Panc1 (cell line): Measurements from ENCODE around the gene PLEKHG2. TPM values are rescaled to one million over a fixed set of nuclear protein-coding genes. Genes with fewer than 3 reads are reported as not detected.
A peak's percentile ranks its signal among the peaks of the same experiment; 100 is the strongest.

ENCODE experiments used
- ATAC-seq: fragments of 200-7000 bp; cut with Tn5 transposase; 2 replicates; pipeline ENCODE4 v1.9.1; 2020; ENCODE audit warnings: mild to moderate bottlenecking, moderate library complexity
- BruUV-seq: library from RNA; stranded (reverse); fragments of 400-500 nt; replicated peaks from 2 replicates; lab custom pipeline; 2021; lab: Mats Ljungman, UMichigan
- CTCF ChIA-PET: fragments of 300-600 bp; sonication (Branson Sonifier 250); formaldehyde crosslinking; loops from one replicate; lab custom pipeline; 2022; ENCODE audit warnings: antibody characterized with exemption; lab: Charles Lee
- POLR2A ChIA-PET: fragments of 300-600 bp; sonication (Branson Sonifier 250); formaldehyde crosslinking; loops from one replicate; lab custom pipeline; 2022; ENCODE audit warnings: antibody characterized with exemption; lab: Charles Lee
- DNase-seq: peaks from one replicate; pipeline ENCODE4 v3.0.0-alpha.2; 2010; ENCODE audit warnings: low read depth, low spot score
- H3K27ac ChIP-seq: 2 replicates; pipeline ENCODE4 v1.5.1; 2011; ENCODE audit warnings: mild to moderate bottlenecking, low read length, inconsistent platforms
- H3K27me3 ChIP-seq: fragments of 200-500 bp; sonication (Bioruptor generic); 2 replicates; pipeline ENCODE4 v1.6.0; 2014; ENCODE audit warnings: low read length, inconsistent platforms; ENCODE audit not compliant: control insufficient read depth, insufficient read depth
- H3K36me3 ChIP-seq: fragments of 200-500 bp; sonication (Bioruptor generic); 2 replicates; pipeline ENCODE4 v1.5.1; 2014; ENCODE audit warnings: inconsistent platforms, mild to moderate bottlenecking, low read length, moderate library complexity; ENCODE audit not compliant: control insufficient read depth, insufficient read depth
- H3K4me1 ChIP-seq: 2 replicates; pipeline ENCODE4 v1.5.1; 2011; ENCODE audit warnings: inconsistent platforms, mild to moderate bottlenecking, low read length, moderate library complexity; ENCODE audit not compliant: control insufficient read depth, insufficient read depth
- H3K4me3 ChIP-seq, 2 experiments: 2 replicates each; pipeline ENCODE4 v1.5.1; 2011 to 2012; ENCODE audit warnings: low read depth in 2 of 2, low read length in 2 of 2, mild to moderate bottlenecking in 2 of 2, inconsistent platforms in 1 of 2, moderate library complexity in 1 of 2
- H3K9me3 ChIP-seq: fragments of 200-500 bp; sonication (Bioruptor generic); 2 replicates; pipeline ENCODE4 v1.5.1; 2014; ENCODE audit warnings: low read depth, mild to moderate bottlenecking, inconsistent platforms, low read length, moderate library complexity; ENCODE audit not compliant: control insufficient read depth, insufficient read depth
- POLR2AphosphoS5 ChIP-seq: IDR thresholded peaks from 2 replicates; pipeline ENCODE4 v1.6.1; 2012; ENCODE audit warnings: mild to moderate bottlenecking, low read depth, low read length, moderate library complexity
- REST ChIP-seq, 2 experiments: IDR thresholded peaks; 2 replicates each; pipeline ENCODE4 v1.6.1; 2011 to 2012; ENCODE audit warnings: low read depth in 2 of 2, control low read depth in 1 of 2, low read length in 1 of 2, mild to moderate bottlenecking in 1 of 2, moderate library complexity in 1 of 2; ENCODE audit not compliant: insufficient read depth in 1 of 2
- SIN3A ChIP-seq: IDR thresholded peaks from 2 replicates; pipeline ENCODE4 v1.6.1; 2012; ENCODE audit warnings: low read depth, mild to moderate bottlenecking, low read length, moderate library complexity, borderline replicate concordance; ENCODE audit not compliant: insufficient read depth
- TCF7L2 ChIP-seq: IDR thresholded peaks from 2 replicates; pipeline ENCODE4 v1.6.1; 2011; ENCODE audit warnings: mild to moderate bottlenecking, low read depth, low read length, inconsistent platforms
- in situ Hi-C: cut with HindIII; loops from 2 replicates; pipeline ENCODE4 v1.10.0; 2016; ENCODE audit warnings: low sequenced_read_pairs, low pct_unique_long_range_greater_than_20kb
- intact Hi-C: fragments of 100-400 bp; cut with micrococcal nuclease; formaldehyde crosslinking; loops from one replicate; pipeline ENCODE4 v1.10.0; 2022; ENCODE audit not compliant: unreplicated experiment
- total RNA-seq: library from RNA; stranded (reverse); gene quantifications from one replicate; pipeline ENCODE4 v1.2.1, GENCODE V29; 2021; ENCODE audit not compliant: unreplicated experiment
- TF ChIP-seq, protein P1 (sequence below): fragments of 450-650 bp; IDR thresholded peaks from 2 replicates; pipeline ENCODE4 v1.5.1; 2017; ENCODE audit warnings: mild to moderate bottlenecking

PLEKHG2 gene
- total RNA-seq, 1 experiment from 2014 or later = 1,988 TPM

- ATAC-seq = no peak
- H3K4me1 ChIP-seq = peaks cover 24% of the 10 kb centered on the region
- in situ Hi-C loops = no loop called here
- no TSS peak for BruUV-seq
- intact Hi-C loops = loop anchor here (10.0 kb wide), 1 partner anchor 444 kb away; the partner anchor contains the start of gene FBXO17
- peaks cover 67% of the 10 kb centered on the region for H3K36me3 ChIP-seq
- no peak overlapping the region for H3K27ac ChIP-seq
- DNase-seq = peak; percentile 64
- ChIA-PET CTCF (interaction anchor here (0.5 to 2.9 kb wide), 5 partner anchors 9 to 74 kb away, joined by 3 to 19 read pairs (median 9); partner anchors contain the start of gene RPS16), POLR2A (interaction anchor here (0.6 to 8.9 kb wide), 10 partner anchors 9 to 1753 kb away, joined by 3 to 230 read pairs (median 5); partner anchors contain the start of genes RPS16 and SUPT5H)
- no peak overlapping the region for H3K4me3 ChIP-seq
- no peak for TF ChIP-seq SIN3A
- no peak for TF ChIP-seq REST (IDR thresholded peaks at IDR 0.05; ENCODE audit: insufficient read depth in 1 of 2, low read depth in 2 of 2, low read length in 1 of 2)
- TF ChIP-seq TCF7L2 = no peak
- no peak for TF ChIP-seq POLR2AphosphoS5
- TF ChIP-seq, protein P1, sequence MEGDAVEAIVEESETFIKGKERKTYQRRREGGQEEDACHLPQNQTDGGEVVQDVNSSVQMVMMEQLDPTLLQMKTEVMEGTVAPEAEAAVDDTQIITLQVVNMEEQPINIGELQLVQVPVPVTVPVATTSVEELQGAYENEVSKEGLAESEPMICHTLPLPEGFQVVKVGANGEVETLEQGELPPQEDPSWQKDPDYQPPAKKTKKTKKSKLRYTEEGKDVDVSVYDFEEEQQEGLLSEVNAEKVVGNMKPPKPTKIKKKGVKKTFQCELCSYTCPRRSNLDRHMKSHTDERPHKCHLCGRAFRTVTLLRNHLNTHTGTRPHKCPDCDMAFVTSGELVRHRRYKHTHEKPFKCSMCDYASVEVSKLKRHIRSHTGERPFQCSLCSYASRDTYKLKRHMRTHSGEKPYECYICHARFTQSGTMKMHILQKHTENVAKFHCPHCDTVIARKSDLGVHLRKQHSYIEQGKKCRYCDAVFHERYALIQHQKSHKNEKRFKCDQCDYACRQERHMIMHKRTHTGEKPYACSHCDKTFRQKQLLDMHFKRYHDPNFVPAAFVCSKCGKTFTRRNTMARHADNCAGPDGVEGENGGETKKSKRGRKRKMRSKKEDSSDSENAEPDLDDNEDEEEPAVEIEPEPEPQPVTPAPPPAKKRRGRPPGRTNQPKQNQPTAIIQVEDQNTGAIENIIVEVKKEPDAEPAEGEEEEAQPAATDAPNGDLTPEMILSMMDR = no peak
- H3K27me3 ChIP-seq = no peaks in the 10 kb centered on the region
- no peaks in the 10 kb centered on the region for H3K9me3 ChIP-seq
Observed at GRCh38 chr19:39419003-39419402, 6.5 kb downstream of the PLEKHG2 start.

DNA sequence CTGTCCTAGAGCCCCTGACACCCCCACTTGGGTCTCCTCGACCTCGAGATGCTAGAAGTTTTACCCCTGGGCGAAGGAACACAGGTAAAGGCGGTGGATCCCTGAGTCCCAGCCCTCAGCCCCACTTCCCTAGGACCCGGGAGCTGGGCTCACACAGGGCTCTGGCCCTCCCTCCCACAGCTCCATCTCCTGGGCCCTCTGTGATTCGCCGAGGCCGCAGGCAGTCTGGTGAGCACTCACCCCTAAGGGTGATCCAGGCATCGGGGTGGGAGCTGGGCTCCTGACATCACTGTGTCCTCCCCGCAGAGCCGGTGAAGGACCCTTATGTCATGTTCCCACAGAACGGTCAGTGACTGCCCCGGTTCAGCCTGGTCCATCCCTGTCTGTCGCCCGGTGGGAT lies 8.3 kb downstream of the PLEKHG2 start:
- Histone ChIP-seq H3K4me1 (peaks cover 7% of the 10 kb centered on the region), H3K36me3 (peaks cover 66% of the 10 kb centered on the region), H3K27ac (peak overlapping the region; percentile 0; the same call in 1 of the 2 replicates), H3K27me3 (no peaks in the 10 kb centered on the region), H3K9me3 (no peaks in the 10 kb centered on the region), H3K4me3 (no peak overlapping the region)
- in situ Hi-C loops (no loop called here), intact Hi-C loops (no loop called here)
- ChIA-PET POLR2A (interaction anchor here (0.6 to 8.9 kb wide), 15 partner anchors 7 to 459 kb away, joined by 3 to 230 read pairs (median 6); partner anchors contain the start of genes FBL, MED29, PAF1 and RPS16), CTCF (interaction anchor here (1.0 to 3.1 kb wide), 8 partner anchors 9 to 78 kb away, joined by 5 to 19 read pairs (median 6); partner anchors contain the start of genes DLL3 and RPS16)
- DNase-seq (no peak), ATAC-seq (peak; percentile 9)
- no TSS peak for BruUV-seq
- TF ChIP-seq TCF7L2 (no peak), REST (IDR thresholded peaks at IDR 0.05; ENCODE audit: insufficient read depth in 1 of 2, low read depth in 2 of 2, low read length in 1 of 2) (no peak), POLR2AphosphoS5 (no peak), SIN3A (no peak)
- TF ChIP-seq, protein P1 = no peak
